Neural progenitor cell (in vitro differentiated cells): ENCODE results near the gene SH3BP2. TPM values are rescaled to one million over a fixed set of nuclear protein-coding genes. Genes with fewer than 3 reads are reported as not detected.

Experiments
- DNase-seq: peaks from one replicate; pipeline ENCODE4 v3.0.0-alpha.2; 2016; ENCODE audit warnings: low spot score
- H2AFZ ChIP-seq: fragments of 200-600 bp; sonication (generic); replicated peaks from 2 replicates; pipeline ENCODE4 v1.6.1; 2016; ENCODE audit warnings: antibody characterized with exemption
- H3F3A ChIP-seq: fragments of 200-600 bp; sonication (generic); 2 replicates; pipeline ENCODE4 v1.6.1; 2016; ENCODE audit warnings: antibody characterized with exemption, low read depth
- H3K27ac ChIP-seq: fragments of 200-600 bp; sonication (generic); 2 replicates; pipeline ENCODE4 v1.5.1; 2016; ENCODE audit warnings: mild to moderate bottlenecking
- H3K27me3 ChIP-seq: fragments of 200-600 bp; sonication (generic); 2 replicates; pipeline ENCODE4 v1.6.1; 2016; ENCODE audit warnings: mild to moderate bottlenecking, moderate library complexity
- H3K36me3 ChIP-seq: fragments of 200-600 bp; sonication (generic); 2 replicates; pipeline ENCODE4 v1.5.1; 2016
- H3K4me1 ChIP-seq: fragments of 200-600 bp; sonication (generic); 2 replicates; pipeline ENCODE4 v1.6.1; 2016; ENCODE audit warnings: mixed run types
- H3K4me2 ChIP-seq: fragments of 200-600 bp; sonication (generic); 2 replicates; pipeline ENCODE4 v1.6.1; 2016
- H3K4me3 ChIP-seq: fragments of 200-600 bp; sonication (generic); 2 replicates; pipeline ENCODE4 v1.5.1; 2016
- H3K79me2 ChIP-seq: fragments of 200-600 bp; sonication (generic); 2 replicates; pipeline ENCODE4 v1.6.1; 2016; ENCODE audit warnings: low read depth
- H3K9ac ChIP-seq: fragments of 200-600 bp; sonication (generic); 2 replicates; pipeline ENCODE4 v1.6.1; 2016
- H3K9me3 ChIP-seq: fragments of 200-600 bp; sonication (generic); 2 replicates; pipeline ENCODE4 v1.5.1; 2016; ENCODE audit warnings: low read depth
- H4K20me1 ChIP-seq: fragments of 200-600 bp; sonication (generic); 2 replicates; pipeline ENCODE4 v1.6.1; 2016; ENCODE audit warnings: low read depth
- H3K27ac Mint-ChIP-seq: 3 replicates; pipeline ENCODE4 v1.8.0; 2021; ENCODE audit warnings: mixed read lengths
- H3K27me3 Mint-ChIP-seq: 2 replicates; pipeline ENCODE4 v1.8.0; 2022; ENCODE audit warnings: low read depth, mild to moderate bottlenecking, inconsistent platforms, moderate library complexity, mixed read lengths; ENCODE audit not compliant: insufficient read depth
- H3K36me3 Mint-ChIP-seq: 3 replicates; pipeline ENCODE4 v1.8.0; 2021; ENCODE audit warnings: mixed read lengths
- H3K4me1 Mint-ChIP-seq: 3 replicates; pipeline ENCODE4 v1.8.0; 2021; ENCODE audit warnings: mixed read lengths
- H3K4me3 Mint-ChIP-seq: 3 replicates; pipeline ENCODE4 v1.8.0; 2021; ENCODE audit warnings: mild to moderate bottlenecking, moderate library complexity, mixed read lengths
- H3K9me3 Mint-ChIP-seq: 3 replicates; pipeline ENCODE4 v1.8.0; 2020; ENCODE audit warnings: mixed read lengths
- EZH2 ChIP-seq: fragments of 200-600 bp; sonication (generic); IDR thresholded peaks from 2 replicates; pipeline ENCODE4 v1.6.1; 2017; ENCODE audit warnings: antibody characterized with exemption, mild to moderate bottlenecking, moderate library complexity
- EZH2phosphoT487 ChIP-seq: fragments of 200-600 bp; sonication (generic); IDR thresholded peaks from 2 replicates; pipeline ENCODE4 v1.6.1; 2017; ENCODE audit warnings: antibody characterized with exemption
- total RNA-seq: library from RNA; depleted of rRNA; stranded (reverse); fragments of >200 nt; gene quantifications from 2 replicates; pipeline ENCODE4 v1.2.3, GENCODE V29; 2015; ENCODE audit warnings: low replicate concordance
- TF ChIP-seq, protein P1 (sequence below): fragments of 200-600 bp; sonication (generic); IDR thresholded peaks from 2 replicates; pipeline ENCODE4 v1.5.1; 2017; ENCODE audit warnings: antibody characterized with exemption, mild to moderate bottlenecking

The SH3BP2 gene
- total RNA-seq, 1 donor from 2014 or later = 11.8 TPM

DNA sequence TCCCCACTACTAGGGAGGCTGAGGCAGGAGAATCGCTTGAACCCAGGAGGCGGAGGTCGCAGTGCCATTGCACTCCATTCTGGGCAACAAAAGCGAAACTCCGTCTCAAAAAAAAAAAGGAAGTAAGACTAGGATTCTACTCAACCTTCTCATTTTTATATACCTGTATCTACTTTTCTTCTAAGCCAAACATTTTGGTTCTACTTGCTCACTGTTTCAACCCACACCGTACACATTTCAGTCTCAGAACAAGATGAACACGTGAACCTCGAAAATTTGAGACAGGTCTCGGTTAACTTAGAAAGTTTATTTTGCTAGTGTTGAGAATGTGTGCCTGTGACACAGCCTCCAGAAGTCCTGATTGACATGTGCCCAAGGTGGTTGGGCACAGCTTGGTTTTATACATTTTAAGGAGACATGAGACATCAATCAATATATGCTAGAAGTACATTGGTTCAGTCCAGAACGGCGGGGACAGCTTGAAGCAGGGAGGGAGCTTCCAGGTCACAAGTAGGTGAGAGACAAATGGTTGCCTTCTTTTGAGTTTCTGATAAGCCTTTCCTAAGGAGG is 54.5 kb downstream of the SH3BP2 start:
- DNase-seq = no peak

DNA sequence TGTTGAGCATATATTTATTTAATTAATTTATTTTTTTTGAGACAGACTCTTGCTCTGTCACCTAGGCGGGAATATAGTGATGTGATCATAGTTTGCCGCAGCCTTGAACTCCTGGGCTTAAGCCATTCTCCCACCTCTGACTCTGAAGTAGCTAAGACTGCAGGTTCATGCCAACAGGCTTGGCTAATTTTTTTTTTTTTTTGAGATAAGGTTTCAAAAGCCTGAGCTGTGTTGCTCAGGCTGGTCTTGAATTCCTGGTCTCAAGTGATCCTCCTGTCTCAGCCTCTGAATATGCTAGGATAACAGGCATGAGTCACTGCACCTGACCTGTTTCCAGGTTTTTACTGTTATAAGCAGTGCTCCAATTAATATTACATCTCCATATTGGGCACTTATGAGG is 55.6 kb downstream of the SH3BP2 start:
- H2AFZ ChIP-seq = no peak overlapping the region
- Mint-ChIP-seq H3K4me1 (peaks cover 32% of the 10 kb centered on the region), H3K27ac (no peak overlapping the region), H3K4me3 (no peak overlapping the region), H3K36me3 (peaks cover 2% of the 10 kb centered on the region), H3K9me3 (no peaks in the 10 kb centered on the region), H3K27me3 (no peaks in the 10 kb centered on the region)
- H3F3A ChIP-seq = peaks cover 17% of the 10 kb centered on the region
- no peaks in the 10 kb centered on the region for H3K4me1 ChIP-seq
- no peaks in the 10 kb centered on the region for H3K9me3 ChIP-seq
- no peak for DNase-seq
- no peak overlapping the region for H3K27ac ChIP-seq
- H3K79me2 ChIP-seq = peaks cover 92% of the 10 kb centered on the region
- no peaks in the 10 kb centered on the region for H3K36me3 ChIP-seq
- no peaks in the 10 kb centered on the region for H3K27me3 ChIP-seq
- no peak overlapping the region for H3K9ac ChIP-seq
- peaks cover 85% of the 10 kb centered on the region for H4K20me1 ChIP-seq
- no peak for TF ChIP-seq EZH2phosphoT487
- TF ChIP-seq EZH2 = no peak
- TF ChIP-seq, protein P1, sequence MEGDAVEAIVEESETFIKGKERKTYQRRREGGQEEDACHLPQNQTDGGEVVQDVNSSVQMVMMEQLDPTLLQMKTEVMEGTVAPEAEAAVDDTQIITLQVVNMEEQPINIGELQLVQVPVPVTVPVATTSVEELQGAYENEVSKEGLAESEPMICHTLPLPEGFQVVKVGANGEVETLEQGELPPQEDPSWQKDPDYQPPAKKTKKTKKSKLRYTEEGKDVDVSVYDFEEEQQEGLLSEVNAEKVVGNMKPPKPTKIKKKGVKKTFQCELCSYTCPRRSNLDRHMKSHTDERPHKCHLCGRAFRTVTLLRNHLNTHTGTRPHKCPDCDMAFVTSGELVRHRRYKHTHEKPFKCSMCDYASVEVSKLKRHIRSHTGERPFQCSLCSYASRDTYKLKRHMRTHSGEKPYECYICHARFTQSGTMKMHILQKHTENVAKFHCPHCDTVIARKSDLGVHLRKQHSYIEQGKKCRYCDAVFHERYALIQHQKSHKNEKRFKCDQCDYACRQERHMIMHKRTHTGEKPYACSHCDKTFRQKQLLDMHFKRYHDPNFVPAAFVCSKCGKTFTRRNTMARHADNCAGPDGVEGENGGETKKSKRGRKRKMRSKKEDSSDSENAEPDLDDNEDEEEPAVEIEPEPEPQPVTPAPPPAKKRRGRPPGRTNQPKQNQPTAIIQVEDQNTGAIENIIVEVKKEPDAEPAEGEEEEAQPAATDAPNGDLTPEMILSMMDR = no peak
- no peak overlapping the region for H3K4me3 ChIP-seq
- H3K4me2 ChIP-seq = no peak overlapping the region

More for the DNA sequence above, 54.5 kb downstream of the SH3BP2 start:
- Mint-ChIP-seq H3K9me3 (no peaks in the 10 kb centered on the region), H3K27me3 (no peaks in the 10 kb centered on the region), H3K4me1 (peaks cover 38% of the 10 kb centered on the region), H3K4me3 (peak overlapping the region; percentile 24), H3K36me3 (peaks cover 2% of the 10 kb centered on the region), H3K27ac (no peak overlapping the region)
- Histone ChIP-seq H3K4me1 (peaks cover 5% of the 10 kb centered on the region), H3F3A (peaks cover 24% of the 10 kb centered on the region), H3K79me2 (peaks cover 81% of the 10 kb centered on the region), H4K20me1 (peaks cover 76% of the 10 kb centered on the region), H2AFZ (no peak overlapping the region), H3K36me3 (no peaks in the 10 kb centered on the region), H3K9ac (no peak overlapping the region), H3K9me3 (no peaks in the 10 kb centered on the region), H3K27ac (no peak overlapping the region), H3K4me3 (no peak overlapping the region), H3K27me3 (no peaks in the 10 kb centered on the region), H3K4me2 (no peak overlapping the region)
- no peak for TF ChIP-seq EZH2phosphoT487
- TF ChIP-seq, protein P1 = no peak
- no peak for TF ChIP-seq EZH2

DNA sequence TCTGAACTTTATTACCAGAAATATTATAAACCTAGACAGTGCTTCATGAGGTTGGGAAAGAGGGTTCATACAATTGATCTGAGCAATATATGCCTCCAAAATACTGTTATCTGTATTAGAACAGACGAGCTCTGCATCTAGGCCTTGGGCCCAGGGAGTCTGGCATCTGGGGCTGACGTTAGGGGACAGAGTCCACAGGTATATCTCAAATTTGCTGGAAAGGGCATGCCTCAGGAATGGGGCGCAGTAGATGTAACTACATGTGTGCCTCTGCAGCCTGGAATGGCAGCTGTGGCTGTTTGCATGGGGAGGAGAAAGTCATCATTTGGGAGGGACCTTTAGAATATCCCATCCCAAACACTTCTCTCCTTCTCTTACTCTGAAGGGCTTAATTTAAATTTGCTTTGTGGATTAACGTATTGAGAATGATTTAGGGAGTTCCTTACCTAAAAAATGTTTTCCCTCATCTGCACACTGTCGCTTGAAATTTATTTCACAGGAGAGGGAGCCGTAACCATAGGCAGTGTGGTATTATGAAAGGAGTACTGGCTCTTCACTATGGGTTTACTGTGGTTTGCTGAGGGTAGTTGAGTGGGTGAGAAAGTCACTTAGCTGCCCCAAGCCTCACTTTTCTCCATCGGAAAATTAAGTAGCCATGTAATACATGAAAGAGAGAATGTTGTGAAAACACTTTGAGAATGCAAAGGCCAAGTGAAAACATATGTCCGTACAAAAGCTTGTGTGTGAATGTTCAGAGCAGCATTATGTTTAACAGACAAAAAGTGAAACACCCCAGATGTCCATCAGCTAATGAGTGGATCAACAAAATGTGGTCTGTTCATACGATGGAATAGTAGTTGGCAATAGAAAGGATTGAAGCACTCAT is 56.6 kb downstream of the SH3BP2 start:
- H3K36me3 ChIP-seq = peaks cover 5% of the 10 kb centered on the region
- no peaks in the 10 kb centered on the region for H3K4me1 ChIP-seq
- Mint-ChIP-seq H3K27ac (no peak overlapping the region), H3K9me3 (no peaks in the 10 kb centered on the region), H3K4me3 (no peak overlapping the region), H3K27me3 (no peaks in the 10 kb centered on the region), H3K36me3 (peaks cover 3% of the 10 kb centered on the region), H3K4me1 (peaks cover 32% of the 10 kb centered on the region)
- H3K4me2 ChIP-seq = no peak overlapping the region
- DNase-seq = no peak
- H2AFZ ChIP-seq = no peak overlapping the region
- peaks cover 13% of the 10 kb centered on the region for H3F3A ChIP-seq
- no peak overlapping the region for H3K27ac ChIP-seq
- H3K79me2 ChIP-seq = peaks cover 98% of the 10 kb centered on the region
- no peaks in the 10 kb centered on the region for H3K27me3 ChIP-seq
- no peaks in the 10 kb centered on the region for H3K9me3 ChIP-seq
- no peak overlapping the region for H3K4me3 ChIP-seq
- TF ChIP-seq EZH2phosphoT487 (no peak), EZH2 (no peak)
- TF ChIP-seq, protein P1 = no peak
- peaks cover 95% of the 10 kb centered on the region for H4K20me1 ChIP-seq
- H3K9ac ChIP-seq = no peak overlapping the region
